Activated CD4-positive, alpha-beta T cell treated with anti-CD3 and anti-CD28 coated beads, Interleukin-2, amount 10 ng/mL, durations not matched to agents 7 days and 5 days (primary cell): ENCODE results near the gene METTL26. TPM values are rescaled to one million over a fixed set of nuclear protein-coding genes. Genes with fewer than 3 reads are reported as not detected.

ENCODE experiments used
- CTCF ChIA-PET: fragments of 350-600 bp; sonication (Branson Sonifier 250); formaldehyde crosslinking; loops from one replicate; lab custom pipeline; 2021; ENCODE audit warnings: antibody characterized with exemption; lab: Charles Lee
- POLR2A ChIA-PET: fragments of 350-600 bp; sonication (Branson Sonifier 250); formaldehyde crosslinking; loops from one replicate; lab custom pipeline; 2021; ENCODE audit warnings: antibody characterized with exemption; lab: Charles Lee
- DNase-seq: peaks from one replicate; pipeline ENCODE4 v3.0.0-alpha.2; 2020
- H3K27ac Mint-ChIP-seq: one replicate; pipeline ENCODE4 v1.8.0; 2021; ENCODE audit warnings: mild to moderate bottlenecking, moderate library complexity, mixed read lengths
- H3K27me3 Mint-ChIP-seq: one replicate; pipeline ENCODE4 v1.8.0; 2021; ENCODE audit warnings: mixed read lengths
- H3K36me3 Mint-ChIP-seq: one replicate; pipeline ENCODE4 v1.8.0; 2021; ENCODE audit warnings: low read depth, mixed read lengths
- H3K4me1 Mint-ChIP-seq: one replicate; pipeline ENCODE4 v1.8.0; 2021; ENCODE audit warnings: mixed read lengths
- H3K4me3 Mint-ChIP-seq: one replicate; pipeline ENCODE4 v1.8.0; 2021; ENCODE audit warnings: mild to moderate bottlenecking, moderate library complexity, mixed read lengths
- H3K9me3 Mint-ChIP-seq: one replicate; pipeline ENCODE4 v1.8.0; 2021; ENCODE audit warnings: mixed read lengths
- total RNA-seq, 2 experiments: library from RNA; stranded (reverse); gene quantifications; one replicate each; pipeline ENCODE4 v1.2.3, GENCODE V29; 2021

The METTL26 gene
- total RNA-seq, 2 experiments from 2014 or later = 63.7 to 78.0 TPM

GRCh38 chr16:590188-590814 lies 45.8 kb downstream of the METTL26 start:
- H3K27ac Mint-ChIP-seq = peak overlapping the region; percentile 83
- no peaks in the 10 kb centered on the region for H3K9me3 Mint-ChIP-seq
- DNase-seq = no peak
- H3K36me3 Mint-ChIP-seq = peaks cover 1% of the 10 kb centered on the region
- H3K27me3 Mint-ChIP-seq = no peaks in the 10 kb centered on the region
- peaks cover 31% of the 10 kb centered on the region for H3K4me1 Mint-ChIP-seq
- ChIA-PET CTCF (no interaction called here), POLR2A (no interaction called here)
- H3K4me3 Mint-ChIP-seq = peak overlapping the region; percentile 81

- Mint-ChIP-seq H3K4me3 (peak within 1 kb of the TSS; percentile 85), H3K9me3 (no peaks in the 10 kb centered on the region), H3K27me3 (no peaks in the 10 kb centered on the region), H3K36me3 (peaks cover 1% of the 10 kb centered on the region), H3K4me1 (peaks cover 32% of the 10 kb centered on the region), H3K27ac (peak within 1 kb of the TSS; percentile 99)
- peak; percentile 99 for DNase-seq
- POLR2A ChIA-PET = no interaction called here
- CTCF ChIA-PET = no interaction called here
These were observed 46.4 kb downstream of the METTL26 start, which contains the start of gene RAB40C for GRCh38 chr16:589658-590187. Gene RAB40C, plus strand, starts transcription at chr16:590066. Its CDS starts 226 bp downstream, at chr16:590292.

GRCh38 chr16:588889-589657 lies 47.0 kb downstream of the METTL26 start:
- DNase-seq = peak; percentile 97
- Mint-ChIP-seq H3K4me3 (peak overlapping the region; percentile 94), H3K9me3 (no peaks in the 10 kb centered on the region), H3K27ac (peak overlapping the region; percentile 99), H3K36me3 (peaks cover 1% of the 10 kb centered on the region), H3K4me1 (peaks cover 32% of the 10 kb centered on the region), H3K27me3 (no peaks in the 10 kb centered on the region)
- ChIA-PET POLR2A (interaction anchor here (0.8 kb wide), 1 partner anchor 47 kb away, joined by 3 read pairs; the partner anchor contains the start of gene METTL26), CTCF (interaction anchor here (0.9 to 1.3 kb wide), 2 partner anchors 11 to 59 kb away, joined by 3 to 4 read pairs; no protein-coding TSS in a partner anchor)

- H3K4me1 Mint-ChIP-seq = peaks cover 32% of the 10 kb centered on the region
- peaks cover 1% of the 10 kb centered on the region for H3K36me3 Mint-ChIP-seq
- ChIA-PET CTCF (interaction anchor here (0.9 to 1.3 kb wide), 2 partner anchors 11 to 59 kb away, joined by 3 to 4 read pairs; no protein-coding TSS in a partner anchor), POLR2A (interaction anchor here (0.8 kb wide), 1 partner anchor 48 kb away, joined by 3 read pairs; the partner anchor contains the start of gene METTL26)
- peak; percentile 66 for DNase-seq
- peak overlapping the region; percentile 98 for H3K27ac Mint-ChIP-seq
- no peaks in the 10 kb centered on the region for H3K9me3 Mint-ChIP-seq
- H3K27me3 Mint-ChIP-seq = no peaks in the 10 kb centered on the region
- H3K4me3 Mint-ChIP-seq = peak overlapping the region; percentile 94
These were observed 47.5 kb downstream of the METTL26 start for GRCh38 chr16:588639-588888.

GRCh38 chr16:586645-587590 lies 49.2 kb downstream of the METTL26 start:
- H3K36me3 Mint-ChIP-seq = peaks cover 1% of the 10 kb centered on the region

GRCh38 chr16:586047-586644 lies 50.0 kb downstream of the METTL26 start:
- Mint-ChIP-seq H3K36me3 (peaks cover 1% of the 10 kb centered on the region), H3K27me3 (no peaks in the 10 kb centered on the region)

More at GRCh38 chr16:586645-587590, 49.2 kb downstream of the METTL26 start:
- no peak for DNase-seq
- H3K27me3 Mint-ChIP-seq = no peaks in the 10 kb centered on the region
- H3K4me1 Mint-ChIP-seq = peaks cover 28% of the 10 kb centered on the region
- peak overlapping the region; percentile 94 for H3K4me3 Mint-ChIP-seq
- H3K9me3 Mint-ChIP-seq = no peaks in the 10 kb centered on the region
- ChIA-PET POLR2A (interaction anchor here (0.6 kb wide), 1 partner anchor 200 kb away, joined by 10 read pairs; no protein-coding TSS in a partner anchor), CTCF (interaction anchor here (0.9 kb wide), 1 partner anchor 16 kb away, joined by 3 read pairs; no protein-coding TSS in a partner anchor)
- peak overlapping the region; percentile 98 for H3K27ac Mint-ChIP-seq

GRCh38 chr16:585351-585750 lies 50.8 kb downstream of the METTL26 start:
- Mint-ChIP-seq H3K4me3 (no peak overlapping the region), H3K4me1 (peaks cover 15% of the 10 kb centered on the region), H3K9me3 (no peaks in the 10 kb centered on the region), H3K27me3 (no peaks in the 10 kb centered on the region), H3K27ac (no peak overlapping the region), H3K36me3 (peaks cover 1% of the 10 kb centered on the region)
- DNase-seq = no peak
- ChIA-PET POLR2A (no interaction called here), CTCF (interaction anchor here (0.9 to 1.0 kb wide), 3 partner anchors 17 to 51 kb away, joined by 3 to 4 read pairs (median 3); partner anchors contain the start of genes METTL26 and NHLRC4)

More at GRCh38 chr16:586047-586644, 50.0 kb downstream of the METTL26 start:
- no peaks in the 10 kb centered on the region for H3K9me3 Mint-ChIP-seq
- H3K4me3 Mint-ChIP-seq = no peak overlapping the region
- peak overlapping the region; percentile 2 for H3K27ac Mint-ChIP-seq
- peaks cover 22% of the 10 kb centered on the region for H3K4me1 Mint-ChIP-seq
- no peak for DNase-seq
- CTCF ChIA-PET = interaction anchor here (1.0 kb wide), 1 partner anchor 16 kb away, joined by 4 read pairs; no protein-coding TSS in a partner anchor
- POLR2A ChIA-PET = no interaction called here

Other genes with a start within 250 kb of the METTL26 start
- 10 to 100 TPM; 27.0 to 30.9 TPM for gene NME4, start 239.1 kb downstream of the METTL26 start, total RNA-seq
- 1 to 10 TPM; 5.3 to 6.9 TPM for gene DECR2, start 234.4 kb downstream of the METTL26 start, total RNA-seq
- 10 to 100 TPM; 22.7 to 26.0 TPM for gene RAB11FIP3, start 210.7 kb downstream of the METTL26 start, total RNA-seq
- 10 to 100 TPM; 59.1 to 72.1 TPM for gene CAPN15, start 108.6 kb downstream of the METTL26 start, total RNA-seq
- gene PRR35, start 75.9 kb downstream of the METTL26 start, total RNA-seq = not detected
- 1 to 10 TPM; 1.9 to 2.7 TPM for gene NHLRC4, start 69.3 kb downstream of the METTL26 start, total RNA-seq
- gene PIGQ, start 66.3 kb downstream of the METTL26 start, total RNA-seq = 10 to 100 TPM; 44.5 to 46.1 TPM
- 10 to 100 TPM; 13.3 to 17.6 TPM for gene RAB40C, start 46.2 kb downstream of the METTL26 start, total RNA-seq
- gene WFIKKN1, start 5.3 kb downstream of the METTL26 start, total RNA-seq = 1 to 10 TPM; 1.8 to 2.7 TPM
- gene MCRIP2, start 5.5 kb upstream of the METTL26 start, total RNA-seq = 10 to 100 TPM; 17.3 to 20.2 TPM
- 10 to 100 TPM; 54.9 to 81.6 TPM for gene WDR90, start 13.1 kb upstream of the METTL26 start, total RNA-seq
- gene RHOT2, start 31.8 kb upstream of the METTL26 start, total RNA-seq = 100 to 1,000 TPM; 128 to 150 TPM
- 1 to 10 TPM; 1.5 to 1.7 TPM for gene RHBDL1, start 39.4 kb upstream of the METTL26 start, total RNA-seq
- 10 to 100 TPM; 68.7 to 69.7 TPM for gene STUB1, start 44.1 kb upstream of the METTL26 start, total RNA-seq
- 10 to 100 TPM; 33.8 to 34.3 TPM for gene JMJD8, start 48.0 kb upstream of the METTL26 start, total RNA-seq
- gene WDR24, start 54.1 kb upstream of the METTL26 start, total RNA-seq = 10 to 100 TPM; 19.3 to 20.0 TPM
- gene FBXL16, start 69.5 kb upstream of the METTL26 start, total RNA-seq = 10 to 100 TPM; 12.7 to 14.3 TPM
- 1 to 10 TPM; 2.5 to 3.0 TPM for gene METRN, start 78.8 kb upstream of the METTL26 start, total RNA-seq
- 1 to 10 TPM; 5.5 to 8.7 TPM for gene ANTKMT, start 84.8 kb upstream of the METTL26 start, total RNA-seq
- gene CCDC78, start 90.1 kb upstream of the METTL26 start, total RNA-seq = 1 to 10 TPM; 1.6 to 2.3 TPM
- 1 to 10 TPM; 5.0 to 5.7 TPM for gene HAGHL, start 90.8 kb upstream of the METTL26 start, total RNA-seq
- gene CIAO3, start 104.7 kb upstream of the METTL26 start, total RNA-seq = 10 to 100 TPM; 39.5 to 39.9 TPM
- gene MSLN, start 124.4 kb upstream of the METTL26 start, total RNA-seq = not detected
- gene RPUSD1, start 152.1 kb upstream of the METTL26 start, total RNA-seq = 10 to 100 TPM; 25.4 to 26.1 TPM
- 100 to 1,000 TPM in 1 of 2 experiments, 10 to 100 TPM in 1; 85.9 to 111 TPM for gene CHTF18, start 152.3 kb upstream of the METTL26 start, total RNA-seq
- gene GNG13, start 164.4 kb upstream of the METTL26 start, total RNA-seq = not detected